Gastrocnemius medialis (tissue), 4 donors: ENCODE measurements around the gene MTM1.

Source experiments
- POLR2A ChIP-seq, 2 donors: fragments of 450-650 bp; IDR thresholded peaks; one replicate each; pipeline ENCODE4 v1.6.1; 2017; ENCODE audit warnings: antibody characterized with exemption in 2 of 2, mild to moderate bottlenecking in 2 of 2, moderate library complexity in 2 of 2
- TF ChIP-seq, protein P1 (sequence below), 5 experiments: fragments of 450-650 bp in 3 of 5; fragments of 200-600 bp in 2 of 5; sonication (generic) in 2 of 5; IDR thresholded peaks in 4 of 5; conservative IDR thresholded peaks in 1 of 5; 1 replicate in 4 of 5; 2 replicates in 1 of 5; pipeline ENCODE4 v1.5.1; 2016 to 2019; ENCODE audit warnings: antibody characterized with exemption in 5 of 5, mild to moderate bottlenecking in 3 of 5, moderate library complexity in 3 of 5

GRCh38 chrX:150704030-150704613, 135.7 kb downstream of the MTM1 start:
- TF ChIP-seq, protein P1, sequence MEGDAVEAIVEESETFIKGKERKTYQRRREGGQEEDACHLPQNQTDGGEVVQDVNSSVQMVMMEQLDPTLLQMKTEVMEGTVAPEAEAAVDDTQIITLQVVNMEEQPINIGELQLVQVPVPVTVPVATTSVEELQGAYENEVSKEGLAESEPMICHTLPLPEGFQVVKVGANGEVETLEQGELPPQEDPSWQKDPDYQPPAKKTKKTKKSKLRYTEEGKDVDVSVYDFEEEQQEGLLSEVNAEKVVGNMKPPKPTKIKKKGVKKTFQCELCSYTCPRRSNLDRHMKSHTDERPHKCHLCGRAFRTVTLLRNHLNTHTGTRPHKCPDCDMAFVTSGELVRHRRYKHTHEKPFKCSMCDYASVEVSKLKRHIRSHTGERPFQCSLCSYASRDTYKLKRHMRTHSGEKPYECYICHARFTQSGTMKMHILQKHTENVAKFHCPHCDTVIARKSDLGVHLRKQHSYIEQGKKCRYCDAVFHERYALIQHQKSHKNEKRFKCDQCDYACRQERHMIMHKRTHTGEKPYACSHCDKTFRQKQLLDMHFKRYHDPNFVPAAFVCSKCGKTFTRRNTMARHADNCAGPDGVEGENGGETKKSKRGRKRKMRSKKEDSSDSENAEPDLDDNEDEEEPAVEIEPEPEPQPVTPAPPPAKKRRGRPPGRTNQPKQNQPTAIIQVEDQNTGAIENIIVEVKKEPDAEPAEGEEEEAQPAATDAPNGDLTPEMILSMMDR (IDR thresholded peaks at IDR 0.05 in 4 of 5, conservative IDR thresholded peaks at IDR 0.05 in 1 of 5): no peak
- TF ChIP-seq POLR2A (IDR thresholded peaks at IDR 0.05): no peak
